ENCODE measurements around the gene TUT7.

TUT7 gene

GRCh38 chr9:86368871-86369521, 14.8 kb upstream of the TUT7 start:
- Histone ChIP-seq H3K4me2 (ENCODE audit: low read length) (no peak overlapping the region), H3K4me1 (ENCODE audit: low read length) (no peaks in the 10 kb centered on the region), H2AFZ (ENCODE audit: low read depth, low read length) (no peak overlapping the region), H3K27me3 (ENCODE audit: low read depth, low read length) (peaks cover 3% of the 10 kb centered on the region; the same call in 1 of the 2 replicates), H3K36me3 (replicated peaks; ENCODE audit: low read depth, low read length) (no peaks in the 10 kb centered on the region), H3K27ac (ENCODE audit: low read length) (no peak overlapping the region), H3K9me3 (ENCODE audit: insufficient read depth, low read length) (0 out of 2 replicates have a peak, but pooled peaks cover 6% of the 10 kb centered on the region), H4K20me1 (ENCODE audit: insufficient read depth, low read length) (no peaks in the 10 kb centered on the region), H3K9ac (ENCODE audit: low read length) (no peak overlapping the region), H3K4me3 (ENCODE audit: low read length) (no peak overlapping the region), H3K79me2 (ENCODE audit: low read length) (no peaks in the 10 kb centered on the region)
- TF ChIP-seq CTCF (IDR thresholded peaks at IDR 0.05; ENCODE audit: low read depth, low read length) (no peak), EZH2phosphoT487 (IDR thresholded peaks at IDR 0.05; ENCODE audit: low read depth) (no peak)

- TF ChIP-seq EZH2phosphoT487 (IDR thresholded peaks at IDR 0.05; ENCODE audit: low read depth) (no peak), CTCF (IDR thresholded peaks at IDR 0.05; ENCODE audit: low read depth, low read length) (no peak)
- no peak overlapping the region for H3K27ac ChIP-seq (ENCODE audit: low read length)
- H3K4me2 ChIP-seq (ENCODE audit: low read length), result no peak overlapping the region
- no peak overlapping the region for H2AFZ ChIP-seq (ENCODE audit: low read depth, low read length)
- no peaks in the 10 kb centered on the region; the same call in 1 of the 2 replicates for H3K27me3 ChIP-seq (ENCODE audit: low read depth, low read length)
- no peaks in the 10 kb centered on the region for H4K20me1 ChIP-seq (ENCODE audit: insufficient read depth, low read length)
- H3K4me1 ChIP-seq (ENCODE audit: low read length), result no peaks in the 10 kb centered on the region
- H3K9ac ChIP-seq (ENCODE audit: low read length), result no peak overlapping the region
- no peaks in the 10 kb centered on the region for H3K79me2 ChIP-seq (ENCODE audit: low read length)
- H3K4me3 ChIP-seq (ENCODE audit: low read length), result no peak overlapping the region
- no peaks in the 10 kb centered on the region for H3K9me3 ChIP-seq (ENCODE audit: insufficient read depth, low read length)
- H3K36me3 ChIP-seq (replicated peaks; ENCODE audit: low read depth, low read length), result no peaks in the 10 kb centered on the region
Measured at GRCh38 chr9:86361176-86361575, 7.0 kb upstream of the TUT7 start.

GRCh38 chr9:86359151-86359879, 5.1 kb upstream of the TUT7 start:
- Histone ChIP-seq H3K4me3 (ENCODE audit: low read length) (no peak overlapping the region), H3K36me3 (replicated peaks; ENCODE audit: low read depth, low read length) (no peaks in the 10 kb centered on the region), H3K27ac (ENCODE audit: low read length) (no peak overlapping the region), H3K79me2 (ENCODE audit: low read length) (no peaks in the 10 kb centered on the region), H3K9me3 (ENCODE audit: insufficient read depth, low read length) (no peaks in the 10 kb centered on the region), H4K20me1 (ENCODE audit: insufficient read depth, low read length) (no peaks in the 10 kb centered on the region), H3K9ac (ENCODE audit: low read length) (no peak overlapping the region), H3K4me2 (ENCODE audit: low read length) (no peak overlapping the region), H3K27me3 (ENCODE audit: low read depth, low read length) (no peaks in the 10 kb centered on the region; the same call in 1 of the 2 replicates), H3K4me1 (ENCODE audit: low read length) (peaks cover 7% of the 10 kb centered on the region), H2AFZ (ENCODE audit: low read depth, low read length) (no peak overlapping the region)
- no peak for TF ChIP-seq EZH2phosphoT487 (IDR thresholded peaks at IDR 0.05; ENCODE audit: low read depth)
- TF ChIP-seq CTCF (IDR thresholded peaks at IDR 0.05; ENCODE audit: low read depth, low read length), result no peak

Measured in OCI-LY3 (cell line).